NCI-H2029 (cell line): ENCODE measurements around the gene TIPIN.
"Not testable (repeated sequence)": the region's sequence is repeated elsewhere in the genome, so short reads cannot be mapped to it uniquely, and the experiment has no call there.

Source experiments
- DNase-seq: peaks from one replicate; lab custom pipeline; 2025; lab: John Stamatoyannopoulos, UW

TIPIN gene, protein sequence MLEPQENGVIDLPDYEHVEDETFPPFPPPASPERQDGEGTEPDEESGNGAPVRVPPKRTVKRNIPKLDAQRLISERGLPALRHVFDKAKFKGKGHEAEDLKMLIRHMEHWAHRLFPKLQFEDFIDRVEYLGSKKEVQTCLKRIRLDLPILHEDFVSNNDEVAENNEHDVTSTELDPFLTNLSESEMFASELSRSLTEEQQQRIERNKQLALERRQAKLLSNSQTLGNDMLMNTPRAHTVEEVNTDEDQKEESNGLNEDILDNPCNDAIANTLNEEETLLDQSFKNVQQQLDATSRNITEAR

GRCh38 chr15:66356359-66357236, at the start of gene TIPIN:
Gene TIPIN, minus strand, starts transcription at chr15:66356685. Its CDS starts 3,738 bp downstream, at chr15:66352947.
- DNase-seq, result peak; percentile 85

GRCh38 chr15:66405615-66406014, 49.1 kb upstream of the TIPIN start:
- DNase-seq, result no peak

DNA sequence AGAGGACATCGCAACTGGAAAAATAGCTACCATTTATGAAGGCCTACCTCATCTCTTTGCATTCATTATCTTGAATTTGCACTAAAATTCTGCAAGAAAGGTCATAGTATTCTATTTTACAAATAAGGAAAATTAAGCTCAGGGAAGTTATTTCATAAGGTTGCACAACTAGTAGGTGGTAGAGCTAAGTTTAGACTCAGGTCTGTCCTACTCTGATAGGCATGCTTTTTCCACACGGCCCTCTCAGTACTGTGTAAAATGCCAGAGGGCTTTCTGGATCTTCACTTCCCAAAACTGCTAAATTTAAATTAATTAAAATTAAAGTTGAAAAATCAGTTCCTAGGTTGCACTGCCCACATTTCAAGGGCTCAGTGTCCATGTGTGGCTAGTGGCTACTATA, 48.5 kb upstream of the TIPIN start:
- DNase-seq, result no peak

- DNase-seq, result no peak
Measured at GRCh38 chr15:66404532-66404931, 48.0 kb upstream of the TIPIN start.

GRCh38 chr15:66404122-66404521, 47.6 kb upstream of the TIPIN start:
- no peak for DNase-seq

DNA sequence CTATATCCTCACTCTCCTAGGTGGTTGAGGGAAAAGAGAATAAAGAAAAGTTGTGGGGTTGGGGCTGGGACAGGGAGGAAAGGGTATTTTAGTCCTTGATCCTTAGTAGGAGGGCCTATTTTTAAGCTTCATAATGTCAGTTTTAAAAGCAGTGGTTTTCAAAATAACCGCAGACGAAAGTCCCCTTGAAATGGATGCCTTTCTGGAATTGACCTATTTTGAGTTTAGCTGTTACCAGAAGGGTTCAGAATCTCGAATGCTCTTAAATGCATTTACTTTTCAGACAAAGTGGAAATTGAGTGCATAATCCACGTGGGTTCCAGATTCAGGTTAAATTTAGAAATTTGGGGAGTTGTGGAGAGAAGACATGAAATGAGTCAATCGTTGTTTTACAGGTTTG, 46.8 kb upstream of the TIPIN start:
- no peak for DNase-seq

- no peak for DNase-seq
Measured at GRCh38 chr15:66402761-66403284, 46.3 kb upstream of the TIPIN start.

DNA sequence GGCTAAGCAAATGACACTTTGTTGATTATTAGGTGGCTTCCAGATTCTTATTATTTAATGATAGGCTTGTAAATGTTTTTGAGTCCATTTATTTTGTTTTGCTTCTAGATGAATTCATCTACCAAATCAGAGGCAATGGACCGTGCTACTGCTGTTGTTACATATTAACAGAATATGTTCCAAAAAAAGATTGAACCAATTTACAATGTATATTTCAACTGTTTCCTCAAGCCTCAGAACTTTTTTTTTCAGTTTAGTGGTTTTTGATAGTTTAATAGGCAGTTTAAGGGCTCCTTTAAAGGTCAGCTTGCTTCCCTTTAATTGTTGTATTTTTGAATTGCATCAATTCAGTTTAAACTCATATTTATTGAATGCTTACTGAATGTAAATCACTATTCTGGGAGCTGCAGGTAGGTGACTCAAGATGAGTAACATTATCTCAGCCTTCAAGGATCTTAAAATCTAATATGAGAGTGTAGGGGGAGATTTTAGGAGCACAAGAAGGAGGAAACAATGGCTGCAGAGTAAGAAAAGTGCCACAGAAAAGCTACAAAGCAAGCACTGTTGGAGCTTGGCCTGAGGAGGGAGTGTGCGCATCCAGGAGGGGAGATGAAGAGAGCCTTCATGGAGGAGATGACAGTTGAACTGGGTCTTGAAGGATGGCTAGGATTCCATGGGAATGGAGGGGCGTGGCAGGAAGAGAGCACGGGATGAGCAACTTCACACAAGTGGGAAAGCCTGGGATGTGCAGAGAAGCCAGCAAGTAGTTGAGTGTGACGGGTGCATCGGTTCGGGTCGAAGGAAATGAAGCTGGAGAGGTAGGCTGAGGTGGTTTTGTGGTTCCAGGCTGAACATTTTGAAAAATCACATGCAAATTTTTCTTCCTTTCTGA, 44.9 kb upstream of the TIPIN start:
- DNase-seq, result no peak

DNA sequence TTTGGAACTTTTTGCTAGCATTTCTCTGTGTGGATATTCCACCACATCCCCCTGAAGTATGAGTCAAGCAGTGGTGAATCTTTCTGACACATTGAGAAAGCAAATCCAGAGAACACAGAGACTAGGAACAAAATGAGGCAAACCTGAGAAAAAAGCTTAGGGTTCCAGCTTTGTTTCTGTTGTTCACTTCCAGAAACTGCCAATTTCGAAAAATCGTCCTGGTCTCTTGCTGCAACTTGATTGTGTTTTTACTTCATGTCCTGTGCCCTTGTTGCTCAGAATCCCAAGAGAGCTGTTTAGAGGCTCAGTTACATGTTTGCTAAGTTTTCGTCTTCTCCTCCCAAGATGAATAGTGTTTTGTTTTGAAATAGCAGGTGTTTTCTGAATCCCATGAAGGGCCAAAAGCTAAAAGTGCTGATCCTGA, 43.9 kb upstream of the TIPIN start:
- DNase-seq, result no peak

DNA sequence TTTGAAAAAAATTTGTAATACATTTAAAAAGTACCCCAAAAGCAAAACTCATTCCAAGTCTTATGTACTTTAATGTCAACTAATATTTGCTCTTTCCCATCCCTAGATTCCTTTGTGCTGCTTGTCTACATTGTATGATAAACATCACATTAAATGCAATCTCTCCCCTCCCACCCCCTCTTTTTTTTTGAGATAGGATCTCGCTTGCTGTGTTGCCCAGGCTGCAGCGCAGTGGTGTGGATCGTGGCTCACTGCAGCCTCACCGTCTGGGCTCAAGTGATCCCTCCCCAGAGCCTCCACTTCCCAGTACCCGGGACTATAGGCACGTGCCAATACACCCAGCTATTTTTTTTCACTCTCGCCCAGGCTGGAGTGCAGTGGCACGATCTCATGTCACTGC, 42.8 kb upstream of the TIPIN start:
- no peak for DNase-seq

DNA sequence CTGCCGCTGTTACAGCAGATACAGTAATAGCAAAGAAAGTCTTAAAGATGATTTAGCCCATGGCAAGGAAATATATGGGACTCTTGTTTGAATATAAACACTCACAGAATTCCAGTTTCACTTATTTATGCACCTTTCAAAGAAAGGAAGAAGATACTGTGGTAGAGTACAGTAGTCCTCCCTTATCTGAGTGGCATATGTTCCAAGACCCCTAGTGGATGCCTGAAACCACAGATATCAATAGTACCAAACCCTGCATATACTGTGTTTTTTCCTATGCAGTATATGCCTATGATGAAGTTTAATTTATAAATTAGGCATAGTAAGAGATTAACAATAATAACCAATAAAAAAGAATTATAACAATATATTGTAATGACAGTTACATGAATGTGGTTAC, 38.4 kb upstream of the TIPIN start:
- no peak for DNase-seq

- no peak for DNase-seq
Measured at GRCh38 chr15:66394472-66394871, 38.0 kb upstream of the TIPIN start.

- DNase-seq, result not testable (repeated sequence)
Measured at GRCh38 chr15:66393037-66393436, 36.6 kb upstream of the TIPIN start.

DNA sequence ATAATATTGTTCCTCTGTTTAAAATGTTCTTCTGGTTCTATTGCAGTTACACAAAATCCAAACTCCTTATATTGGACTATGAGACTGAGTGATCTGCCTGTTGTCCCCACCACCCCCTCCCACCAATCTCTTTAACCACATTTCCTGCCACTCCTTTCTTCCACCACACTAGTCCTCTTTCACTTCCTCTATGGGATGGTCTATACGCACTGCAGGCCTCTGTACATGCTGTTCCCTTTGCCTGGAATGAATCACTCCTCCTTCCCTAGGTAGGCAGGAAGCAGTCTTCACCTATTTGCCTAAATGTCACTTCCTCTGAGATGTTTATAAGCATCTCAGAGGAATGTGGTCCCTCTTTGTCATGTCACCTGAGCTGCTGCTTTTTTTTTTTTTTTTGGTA, 34.2 kb upstream of the TIPIN start:
- no peak for DNase-seq

DNA sequence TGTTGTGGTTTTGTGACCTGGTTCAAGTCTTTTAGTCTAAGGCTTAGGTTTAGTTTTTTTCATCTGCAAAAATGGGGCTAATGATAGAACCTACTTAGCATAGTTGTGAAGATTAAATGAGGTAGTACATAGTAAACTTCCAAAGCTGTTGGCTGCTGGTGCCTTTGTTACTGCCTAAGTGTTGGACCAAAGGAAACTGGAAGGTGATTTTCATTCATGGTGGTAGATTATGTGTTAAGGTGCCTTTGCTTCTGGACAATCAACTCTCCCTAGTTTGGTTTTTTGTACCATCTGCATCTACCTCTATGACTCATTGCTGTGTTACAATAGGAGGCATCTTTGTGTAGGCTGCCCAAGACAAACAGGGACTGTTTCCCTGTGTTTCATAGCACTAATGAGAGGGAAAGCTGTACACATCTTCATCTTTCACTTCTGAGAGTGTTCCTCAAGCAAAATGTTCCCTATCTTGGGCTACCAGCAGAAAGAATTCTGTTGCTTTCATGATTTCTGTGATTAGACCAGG, 33.4 kb upstream of the TIPIN start:
- no peak for DNase-seq

DNA sequence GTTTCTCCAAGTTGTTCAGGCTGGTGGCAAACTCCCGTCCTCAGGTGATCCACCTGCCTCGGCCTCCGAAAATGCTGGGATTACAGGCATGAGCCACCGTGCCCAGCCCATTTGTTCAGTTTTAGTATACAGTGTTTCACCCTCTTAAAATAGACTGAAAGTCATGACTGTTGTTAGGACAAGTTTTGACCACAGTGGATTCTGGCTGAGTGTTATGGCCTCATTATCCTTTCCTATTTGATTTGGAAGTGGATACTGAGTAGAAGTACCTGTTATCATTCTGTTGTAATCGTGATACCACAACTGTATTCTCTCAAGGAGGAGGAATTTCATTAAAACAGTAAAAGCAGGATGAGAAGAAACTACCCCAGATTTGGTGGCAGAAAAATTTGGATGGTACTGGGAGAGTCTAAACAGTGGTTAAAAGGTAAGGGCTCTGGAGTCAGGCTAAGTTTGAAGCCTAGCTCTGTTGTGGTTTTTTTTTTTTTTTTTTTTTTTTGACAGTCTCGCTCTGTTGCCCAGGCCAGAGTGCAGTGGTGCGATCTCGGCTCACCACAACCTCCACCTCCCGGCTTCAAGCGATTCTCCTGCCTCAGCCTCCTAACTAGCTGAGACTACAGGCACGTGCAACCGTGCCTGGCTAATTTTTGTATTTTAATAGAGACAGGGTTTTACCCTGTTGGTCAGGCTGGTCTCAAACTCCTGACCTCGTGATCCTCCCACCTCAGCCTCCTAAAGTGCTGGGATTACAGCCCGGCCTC, 32.8 kb upstream of the TIPIN start:
- DNase-seq, result no peak

GRCh38 chr15:66388576-66388975, 32.1 kb upstream of the TIPIN start:
- no peak for DNase-seq

- DNase-seq, result no peak
Measured at GRCh38 chr15:66388043-66388363, 31.5 kb upstream of the TIPIN start.

DNA sequence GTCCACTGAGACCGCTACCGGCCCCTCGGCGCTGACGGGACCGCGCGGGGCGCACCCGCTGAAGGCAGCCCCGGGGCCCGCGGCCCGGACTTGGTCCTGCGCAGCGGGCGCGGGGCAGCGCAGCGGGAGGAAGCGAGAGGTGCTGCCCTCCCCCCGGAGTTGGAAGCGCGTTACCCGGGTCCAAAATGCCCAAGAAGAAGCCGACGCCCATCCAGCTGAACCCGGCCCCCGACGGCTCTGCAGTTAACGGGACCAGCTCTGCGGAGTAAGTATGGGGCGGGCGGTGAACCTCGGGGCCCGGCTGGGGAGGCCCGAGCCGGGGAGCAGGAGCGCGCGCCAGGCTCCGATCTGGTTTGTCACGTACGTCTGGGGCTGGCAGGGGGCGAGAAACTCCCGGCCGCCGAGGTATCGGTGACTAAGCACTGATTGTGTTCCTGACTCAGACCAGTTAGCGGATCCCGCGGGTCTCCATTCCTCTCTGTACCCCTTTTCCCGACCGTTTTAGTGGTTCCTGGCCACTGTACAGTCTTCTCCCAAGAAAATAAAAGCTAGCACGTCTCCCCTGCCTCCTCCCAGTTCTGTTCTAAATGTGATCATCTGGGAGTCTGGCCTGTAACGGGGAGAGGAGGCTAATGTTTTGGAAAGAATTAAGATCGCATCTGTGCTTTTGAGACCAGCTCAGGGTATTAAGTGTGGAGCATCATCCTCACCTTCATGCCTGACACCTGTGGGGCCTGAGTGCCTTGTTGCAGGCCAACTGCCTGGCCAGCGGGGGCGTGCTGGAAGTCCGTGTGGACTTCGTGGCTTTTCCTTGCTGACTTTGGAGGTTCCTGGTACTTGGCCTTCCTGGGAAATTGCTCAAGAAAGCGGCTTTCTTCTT, 30.9 kb upstream of the TIPIN start:
- DNase-seq, result no peak
